ENCODE measurements around the gene FBXO28.

Gene FBXO28

GRCh38 chr1:224113918-224114786 is at the start of gene FBXO28:
TSS of gene FBXO28 (plus strand) at chr1:224114111. CDS start at chr1:224114130, 19 bp downstream.
- in situ Hi-C loops (cut with HindIII; ENCODE audit: low sequenced_read_pairs), result no loop called here
- peak within 1 kb of the TSS; percentile 99 for H3K4me3 ChIP-seq (ENCODE audit: low read depth, low read length)
- peak; percentile 95 for DNase-seq (ENCODE audit: low read depth, low spot score)
- TF ChIP-seq, protein P1, sequence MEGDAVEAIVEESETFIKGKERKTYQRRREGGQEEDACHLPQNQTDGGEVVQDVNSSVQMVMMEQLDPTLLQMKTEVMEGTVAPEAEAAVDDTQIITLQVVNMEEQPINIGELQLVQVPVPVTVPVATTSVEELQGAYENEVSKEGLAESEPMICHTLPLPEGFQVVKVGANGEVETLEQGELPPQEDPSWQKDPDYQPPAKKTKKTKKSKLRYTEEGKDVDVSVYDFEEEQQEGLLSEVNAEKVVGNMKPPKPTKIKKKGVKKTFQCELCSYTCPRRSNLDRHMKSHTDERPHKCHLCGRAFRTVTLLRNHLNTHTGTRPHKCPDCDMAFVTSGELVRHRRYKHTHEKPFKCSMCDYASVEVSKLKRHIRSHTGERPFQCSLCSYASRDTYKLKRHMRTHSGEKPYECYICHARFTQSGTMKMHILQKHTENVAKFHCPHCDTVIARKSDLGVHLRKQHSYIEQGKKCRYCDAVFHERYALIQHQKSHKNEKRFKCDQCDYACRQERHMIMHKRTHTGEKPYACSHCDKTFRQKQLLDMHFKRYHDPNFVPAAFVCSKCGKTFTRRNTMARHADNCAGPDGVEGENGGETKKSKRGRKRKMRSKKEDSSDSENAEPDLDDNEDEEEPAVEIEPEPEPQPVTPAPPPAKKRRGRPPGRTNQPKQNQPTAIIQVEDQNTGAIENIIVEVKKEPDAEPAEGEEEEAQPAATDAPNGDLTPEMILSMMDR (IDR thresholded peaks at IDR 0.05; ENCODE audit: low read depth, low read length), result no peak

DNA sequence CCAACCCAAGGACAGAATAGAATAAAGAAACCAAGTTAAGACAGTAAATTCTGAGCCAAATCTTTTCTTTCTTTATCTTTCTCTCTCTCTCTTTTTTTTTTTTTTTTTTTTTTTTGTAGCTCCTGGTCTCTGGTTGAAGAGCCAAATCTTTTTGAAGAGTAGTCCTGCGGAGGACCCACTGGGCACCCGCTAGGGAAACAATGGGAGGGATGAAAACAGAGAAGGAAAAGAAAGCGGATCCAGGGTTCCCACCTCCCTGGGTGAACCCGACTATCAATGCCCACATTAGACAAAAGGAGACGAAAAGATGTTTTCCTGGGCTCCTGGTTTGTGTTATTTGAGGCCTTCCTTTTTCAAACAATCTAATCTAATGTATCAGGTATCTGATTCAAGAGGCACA is 49.8 kb upstream of the FBXO28 start:
- TF ChIP-seq, protein P1 (IDR thresholded peaks at IDR 0.05; ENCODE audit: low read depth, low read length), result no peak
- H3K4me3 ChIP-seq (ENCODE audit: low read depth, low read length), result no peak overlapping the region
- in situ Hi-C loops (cut with HindIII; ENCODE audit: low sequenced_read_pairs), result no loop called here
- no peak for DNase-seq (ENCODE audit: low read depth, low spot score)

DNA sequence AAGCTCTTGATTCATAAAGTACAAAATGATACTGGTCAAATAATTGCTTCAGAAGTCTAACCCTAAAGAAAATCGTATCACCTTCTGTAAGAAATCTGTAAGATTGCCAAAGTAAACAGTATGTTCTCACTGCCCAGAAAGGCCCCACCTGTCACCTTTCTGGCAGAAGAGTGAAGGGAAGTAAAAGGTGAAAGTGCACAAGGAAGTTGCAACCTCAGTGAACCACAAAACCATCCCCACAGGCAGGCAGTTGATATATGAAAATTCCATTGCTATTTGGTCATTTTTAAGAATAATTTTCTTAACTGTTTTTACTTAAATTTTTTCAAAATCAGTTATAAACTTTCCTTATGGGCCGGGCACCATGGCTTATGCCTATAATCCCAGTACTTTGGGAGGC is 48.5 kb upstream of the FBXO28 start:
- TF ChIP-seq, protein P1 (IDR thresholded peaks at IDR 0.05; ENCODE audit: low read depth, low read length), result no peak
- DNase-seq (ENCODE audit: low read depth, low spot score), result peak; percentile 67

DNA sequence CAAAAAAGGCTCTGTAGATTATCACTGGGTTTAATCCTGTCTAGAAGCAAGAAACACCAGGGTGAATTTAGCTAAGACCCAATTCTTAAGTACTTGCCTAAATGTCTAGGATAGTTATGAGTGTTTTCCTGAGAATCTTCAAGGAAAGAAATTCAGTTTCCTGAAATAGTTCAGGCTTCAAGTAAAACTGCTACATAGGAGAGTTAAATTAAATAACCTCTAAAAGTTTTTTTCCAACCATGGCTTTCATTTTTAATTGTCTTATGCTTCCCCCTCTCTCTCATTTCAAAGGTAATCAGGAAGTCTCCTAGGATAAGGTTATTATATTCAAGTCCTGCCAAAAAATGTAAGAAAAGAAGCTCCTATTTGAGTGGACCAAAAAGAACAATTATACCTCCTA is 46.7 kb upstream of the FBXO28 start:
- H3K4me3 ChIP-seq (ENCODE audit: low read depth, low read length), result no peak overlapping the region
- TF ChIP-seq, protein P1 (IDR thresholded peaks at IDR 0.05; ENCODE audit: low read depth, low read length), result no peak
- in situ Hi-C loops (cut with HindIII; ENCODE audit: low sequenced_read_pairs), result no loop called here
- DNase-seq (ENCODE audit: low read depth, low spot score), result no peak

More for the DNA sequence above, 48.5 kb upstream of the FBXO28 start:
- H3K4me3 ChIP-seq (ENCODE audit: low read depth, low read length), result no peak overlapping the region
- in situ Hi-C loops (cut with HindIII; ENCODE audit: low sequenced_read_pairs), result no loop called here

DNA sequence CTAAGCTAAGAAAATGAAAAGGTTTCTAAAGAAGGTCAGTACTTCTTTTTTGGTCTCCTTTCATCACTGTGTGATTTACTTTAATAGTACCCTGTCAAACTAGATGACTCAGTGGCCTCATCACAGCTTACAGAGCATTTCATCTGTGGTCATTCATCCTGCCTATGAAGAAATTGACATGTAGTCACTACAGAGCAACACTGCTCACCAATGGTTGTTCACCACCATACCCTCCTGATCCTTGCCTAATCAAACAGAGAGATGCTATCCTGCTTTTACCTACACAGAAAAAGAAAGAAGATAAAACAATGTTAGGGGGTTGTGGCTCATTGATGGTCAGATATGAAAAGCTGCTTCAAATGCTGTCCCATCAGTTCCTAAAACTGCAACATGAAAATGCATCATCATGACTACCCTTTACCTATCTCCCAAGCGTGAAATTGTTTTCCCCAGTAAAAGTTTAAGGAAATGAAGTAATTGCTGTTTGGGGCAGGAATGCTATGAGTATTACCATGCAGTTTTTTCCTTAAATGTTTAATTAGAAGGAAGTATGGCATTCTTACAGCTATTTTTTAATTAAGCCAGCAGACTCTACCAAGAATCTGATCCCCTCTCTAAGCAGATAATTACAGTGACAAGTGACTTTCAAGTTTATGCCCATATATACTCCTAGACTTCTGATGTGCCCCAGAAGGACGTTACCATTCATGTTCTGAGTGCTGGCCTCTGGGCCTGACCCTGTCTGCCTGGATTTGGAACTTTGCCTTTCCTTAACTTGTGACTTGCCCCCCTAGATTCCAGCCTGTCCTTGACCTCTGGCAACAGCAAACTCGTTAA is 46.1 kb upstream of the FBXO28 start:
- in situ Hi-C loops (cut with HindIII; ENCODE audit: low sequenced_read_pairs), result no loop called here
- DNase-seq (ENCODE audit: low read depth, low spot score), result peak; percentile 49

GRCh38 chr1:224068458-224069072 is 45.3 kb upstream of the FBXO28 start:
- DNase-seq (ENCODE audit: low read depth, low spot score), result no peak
- no peak overlapping the region for H3K4me3 ChIP-seq (ENCODE audit: low read depth, low read length)
- in situ Hi-C loops (cut with HindIII; ENCODE audit: low sequenced_read_pairs), result no loop called here
- TF ChIP-seq, protein P1 (IDR thresholded peaks at IDR 0.05; ENCODE audit: low read depth, low read length), result no peak

More for the DNA sequence above, 46.1 kb upstream of the FBXO28 start:
- TF ChIP-seq, protein P1 (IDR thresholded peaks at IDR 0.05; ENCODE audit: low read depth, low read length), result no peak
- no peak overlapping the region for H3K4me3 ChIP-seq (ENCODE audit: low read depth, low read length)
